Adipocyte (in vitro differentiated cells): ENCODE data around the gene BCOR.
A peak's percentile ranks its signal among the peaks of the same experiment; 100 is the strongest.

ENCODE experiments used
- DNase-seq: peaks from one replicate; pipeline ENCODE4 v3.0.0-alpha.2; 2015; ENCODE audit warnings: low read depth
- H3K27me3 ChIP-seq: replicated peaks from 2 replicates; pipeline ENCODE4 v1.7.0; 2013; ENCODE audit warnings: mild to moderate bottlenecking, low read length, moderate library complexity; ENCODE audit not compliant: control insufficient read depth, insufficient read depth
- H3K36me3 ChIP-seq: 2 replicates; pipeline ENCODE4 v1.7.0; 2013; ENCODE audit warnings: low read length, mild to moderate bottlenecking, moderate library complexity; ENCODE audit not compliant: control insufficient read depth, insufficient read depth, severe bottlenecking
- H3K4me1 ChIP-seq: 2 replicates; pipeline ENCODE4 v1.7.0; 2013; ENCODE audit warnings: mild to moderate bottlenecking, low read length, moderate library complexity; ENCODE audit not compliant: control insufficient read depth, insufficient read depth
- H3K4me3 ChIP-seq: 2 replicates; pipeline ENCODE4 v1.7.0; 2013; ENCODE audit warnings: mild to moderate bottlenecking, low read length, moderate library complexity
- H3K9ac ChIP-seq: 2 replicates; pipeline ENCODE4 v1.7.0; 2013; ENCODE audit warnings: mild to moderate bottlenecking, low read length, moderate library complexity
- H3K9me3 ChIP-seq: 2 replicates; pipeline ENCODE4 v1.7.0; 2013; ENCODE audit warnings: mild to moderate bottlenecking, low read length, moderate library complexity; ENCODE audit not compliant: control insufficient read depth

BCOR gene

DNA sequence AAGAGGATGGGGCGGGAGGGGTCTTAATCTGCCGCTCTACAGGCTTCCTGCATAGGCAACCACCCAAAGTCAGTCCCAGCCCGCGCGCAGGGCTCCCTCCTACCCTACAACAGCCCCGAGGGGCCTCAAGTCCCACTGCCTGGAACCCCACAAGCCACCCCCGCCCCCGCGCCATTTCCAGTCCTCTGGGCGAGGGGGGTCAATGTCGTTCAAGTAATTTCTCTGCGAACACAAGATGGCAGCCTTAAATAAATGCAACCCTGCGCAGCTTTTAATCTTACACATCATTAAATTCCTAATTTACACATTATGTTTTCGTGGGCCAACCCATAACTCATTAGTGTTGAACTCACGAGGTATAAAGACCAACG lies 92.9 kb downstream of the BCOR start:
- DNase-seq = no peak
- Histone ChIP-seq H3K4me1 (peaks cover 13% of the 10 kb centered on the region), H3K4me3 (no peak overlapping the region), H3K9ac (no peak overlapping the region), H3K36me3 (no peaks in the 10 kb centered on the region), H3K27me3 (peaks cover 46% of the 10 kb centered on the region), H3K9me3 (peaks cover 4% of the 10 kb centered on the region)

DNA sequence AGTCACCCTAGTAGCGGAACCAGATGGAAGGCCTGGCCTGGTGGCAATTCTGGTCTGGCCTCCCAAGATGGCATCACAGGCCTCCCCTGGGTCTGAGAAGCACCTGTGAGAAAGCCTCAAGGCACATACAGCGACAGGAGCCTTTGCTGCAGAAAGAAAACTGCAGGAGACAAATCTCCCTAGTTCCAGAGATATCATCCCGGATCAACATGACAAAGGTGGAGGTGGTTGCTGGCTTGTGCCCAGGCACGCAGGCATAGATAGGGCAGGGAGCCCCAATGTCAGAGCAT lies 93.6 kb downstream of the BCOR start:
- Histone ChIP-seq H3K4me3 (no peak overlapping the region), H3K27me3 (peaks cover 46% of the 10 kb centered on the region), H3K4me1 (peaks cover 11% of the 10 kb centered on the region), H3K9ac (no peak overlapping the region), H3K36me3 (no peaks in the 10 kb centered on the region), H3K9me3 (peaks cover 4% of the 10 kb centered on the region)
- no peak for DNase-seq

DNA sequence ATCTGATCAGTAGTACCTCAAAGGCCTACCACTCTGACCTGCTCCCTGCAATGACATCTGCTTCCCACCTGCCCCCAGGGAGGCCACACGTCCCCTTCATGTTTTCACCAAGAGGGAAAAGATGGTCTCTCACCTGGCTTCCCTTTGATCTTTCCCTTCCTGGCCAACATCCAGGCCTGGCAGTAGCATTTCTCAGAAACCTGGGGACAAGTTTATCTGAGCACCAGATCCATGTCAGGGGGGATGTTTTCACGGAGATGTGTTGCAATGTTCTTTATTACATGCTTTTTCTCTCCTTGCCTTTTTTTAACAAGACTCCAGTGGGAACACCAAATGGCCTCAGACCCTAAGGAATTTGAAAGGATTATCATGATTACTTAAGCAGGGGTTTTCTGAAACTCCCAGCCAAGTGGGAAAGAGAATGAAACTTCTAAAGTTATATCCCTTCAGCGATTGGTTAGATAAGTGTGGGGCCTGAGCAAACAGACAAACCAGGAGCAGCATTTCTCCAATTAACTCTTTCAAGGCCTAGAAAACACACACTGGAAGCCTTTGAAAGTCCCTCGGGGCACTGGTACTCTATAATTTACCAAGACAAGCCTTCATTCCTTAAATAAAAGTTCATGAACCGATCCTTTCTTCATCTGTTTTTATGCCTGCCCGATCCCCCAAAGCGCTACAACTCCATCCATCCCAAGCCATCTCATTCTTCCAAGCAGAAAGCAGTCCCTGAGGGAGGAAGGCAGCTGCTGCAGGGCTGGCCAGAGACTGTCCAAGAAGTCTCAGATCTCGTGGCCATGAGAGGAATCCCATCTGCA lies 94.1 kb downstream of the BCOR start:
- H3K4me1 ChIP-seq = peaks cover 11% of the 10 kb centered on the region
- no peaks in the 10 kb centered on the region for H3K36me3 ChIP-seq
- no peak overlapping the region for H3K9ac ChIP-seq
- DNase-seq = peak; percentile 55
- no peak overlapping the region for H3K4me3 ChIP-seq
- peaks cover 46% of the 10 kb centered on the region for H3K27me3 ChIP-seq
- H3K9me3 ChIP-seq = peaks cover 4% of the 10 kb centered on the region

DNA sequence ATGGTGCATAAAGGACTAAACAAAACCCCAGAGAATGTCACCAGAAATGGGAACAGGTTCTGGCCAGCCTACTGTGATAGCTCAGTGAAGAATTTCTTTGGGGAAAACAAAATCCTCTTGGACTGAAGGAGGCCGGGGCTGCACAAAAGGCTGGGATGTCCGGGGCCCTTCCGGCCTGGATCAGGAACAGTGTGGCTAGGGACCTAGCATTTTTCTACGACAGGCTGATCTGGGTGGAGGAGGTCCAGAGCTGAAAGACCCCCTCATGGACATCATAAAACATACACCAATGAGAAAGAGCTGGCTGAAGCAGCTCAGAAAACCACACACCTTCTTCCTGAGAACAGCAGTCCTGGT lies 94.7 kb downstream of the BCOR start:
- H3K9ac ChIP-seq = no peak overlapping the region
- H3K36me3 ChIP-seq = no peaks in the 10 kb centered on the region
- peaks cover 4% of the 10 kb centered on the region for H3K9me3 ChIP-seq
- H3K4me1 ChIP-seq = peaks cover 11% of the 10 kb centered on the region
- no peak for DNase-seq
- no peak overlapping the region for H3K4me3 ChIP-seq
- H3K27me3 ChIP-seq = peaks cover 44% of the 10 kb centered on the region
